OCI-LY7 (cell line): Measurements from ENCODE around the gene GSG1. TPM values are rescaled to one million over a fixed set of nuclear protein-coding genes. Genes with fewer than 3 reads are reported as not detected.

ENCODE experiments used
- BruUV-seq: library from RNA; stranded (reverse); fragments of 400-500 nt; replicated peaks from 2 replicates; lab custom pipeline; 2021; lab: Mats Ljungman, UMichigan
- CTCF ChIA-PET: fragments of 300-600 bp; sonication (Branson Sonifier 250); formaldehyde crosslinking; loops from one replicate; lab custom pipeline; 2022; ENCODE audit warnings: antibody characterized with exemption; ENCODE audit not compliant: unreplicated experiment; lab: Charles Lee
- POLR2A ChIA-PET: fragments of 300-600 bp; sonication (Branson Sonifier 250); formaldehyde crosslinking; loops from one replicate; lab custom pipeline; 2022; ENCODE audit warnings: antibody characterized with exemption; lab: Charles Lee
- DNase-seq: peaks from one replicate; pipeline ENCODE4 v3.0.0-alpha.2; 2015; ENCODE audit warnings: low spot score
- H2AFZ ChIP-seq: fragments of 200-600 bp; sonication (generic), shearing (Covaris generic); 2 replicates; pipeline ENCODE4 v1.6.1; 2014; ENCODE audit warnings: mild to moderate bottlenecking, antibody characterized with exemption, low read length, moderate library complexity
- H3K27ac ChIP-seq: fragments of 200-600 bp; sonication (generic); 2 replicates; pipeline ENCODE4 v1.5.1; 2014; ENCODE audit warnings: mixed run types, low read depth, mild to moderate bottlenecking, moderate library complexity, low read length, inconsistent platforms; ENCODE audit not compliant: poor library complexity, severe bottlenecking
- H3K36me3 ChIP-seq: fragments of 200-600 bp; sonication (generic); 2 replicates; pipeline ENCODE4 v1.6.1; 2014; ENCODE audit warnings: mild to moderate bottlenecking, antibody characterized with exemption, low read length, moderate library complexity, mixed read lengths; ENCODE audit not compliant: insufficient read depth
- H3K4me1 ChIP-seq: fragments of 200-600 bp; sonication (generic); 2 replicates; pipeline ENCODE4 v1.5.1; 2014; ENCODE audit warnings: mild to moderate bottlenecking, low read length; ENCODE audit not compliant: insufficient read depth, poor library complexity, severe bottlenecking
- H3K4me2 ChIP-seq: fragments of 200-600 bp; sonication (generic); 2 replicates; pipeline ENCODE4 v1.6.1; 2014; ENCODE audit warnings: mild to moderate bottlenecking, low read length
- H3K4me3 ChIP-seq: fragments of 200-600 bp; sonication (generic); 2 replicates; pipeline ENCODE4 v1.5.1; 2014; ENCODE audit warnings: mild to moderate bottlenecking, low read depth, low read length; ENCODE audit not compliant: poor library complexity, severe bottlenecking
- H3K79me2 ChIP-seq: fragments of 200-600 bp; sonication (generic); 2 replicates; pipeline ENCODE4 v1.6.1; 2016; ENCODE audit warnings: low read depth, mild to moderate bottlenecking, low read length, moderate library complexity, mixed read lengths; ENCODE audit not compliant: insufficient read depth
- H3K9me2 ChIP-seq: fragments of 200-600 bp; sonication (generic); 2 replicates; pipeline ENCODE4 v1.6.1; 2016; ENCODE audit warnings: mild to moderate bottlenecking, low read length, mixed read lengths; ENCODE audit not compliant: insufficient read depth
- H3K9me3 ChIP-seq: fragments of 200-600 bp; sonication (generic); 2 replicates; pipeline ENCODE4 v1.6.1; 2014; ENCODE audit warnings: mild to moderate bottlenecking, mixed run types, low read length, mixed read lengths
- H4K20me1 ChIP-seq: fragments of 200-600 bp; sonication (generic); 2 replicates; pipeline ENCODE4 v1.6.1; 2014; ENCODE audit warnings: mild to moderate bottlenecking, antibody characterized with exemption, low read length, moderate library complexity, mixed read lengths; ENCODE audit not compliant: insufficient read depth
- CTCF ChIP-seq: fragments of 200-600 bp; sonication (generic); conservative IDR thresholded peaks from 2 replicates; pipeline ENCODE4 v1.5.1; 2014; ENCODE audit warnings: mild to moderate bottlenecking, antibody characterized with exemption, low read length, moderate library complexity, mixed read lengths
- EZH2phosphoT487 ChIP-seq: fragments of 200-600 bp; sonication (generic); IDR thresholded peaks from 2 replicates; pipeline ENCODE4 v1.6.1; 2018; ENCODE audit warnings: low read depth, borderline replicate concordance, mild to moderate bottlenecking, mixed run types, antibody characterized with exemption, low read length, moderate library complexity, mixed read lengths
- intact Hi-C: fragments of 100-400 bp; cut with micrococcal nuclease; formaldehyde crosslinking; loops from one replicate; pipeline ENCODE4 v1.10.0; 2022; ENCODE audit not compliant: unreplicated experiment
- total RNA-seq, 2 experiments: library from RNA; depleted of rRNA in 1 of 2; stranded (reverse); fragments of >200 nt in 1 of 2; shearing (Covaris generic) in 1 of 2; gene quantifications; 2 replicates each; pipeline ENCODE4 v1.2.3, GENCODE V29; 2014 to 2022

The GSG1 gene
- total RNA-seq, 2 experiments from 2014 or later = not detected

DNA sequence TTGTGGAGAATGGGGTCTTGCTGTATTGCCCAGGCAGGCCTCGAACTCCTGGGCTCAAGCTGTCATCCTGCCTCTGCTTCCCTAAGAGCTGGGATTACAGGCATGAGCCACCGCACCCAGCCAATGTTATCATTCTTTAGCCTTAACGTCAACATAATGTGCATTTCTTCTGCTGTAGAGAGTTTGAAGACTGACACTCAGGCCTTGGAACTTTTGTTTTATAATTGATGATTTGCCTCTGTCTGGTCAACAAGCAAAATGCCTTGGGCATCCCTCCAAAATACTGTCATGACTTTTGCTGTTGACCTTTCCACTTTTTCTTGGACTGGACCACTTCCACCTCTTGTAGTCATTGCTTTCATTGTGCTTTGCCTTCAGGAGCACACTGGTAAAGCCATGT, 30.3 kb downstream of the GSG1 start:
- no peak overlapping the region for H3K4me2 ChIP-seq
- no peaks in the 10 kb centered on the region for H3K9me2 ChIP-seq
- H4K20me1 ChIP-seq = no peaks in the 10 kb centered on the region
- no peaks in the 10 kb centered on the region for H3K79me2 ChIP-seq
- H2AFZ ChIP-seq = no peak overlapping the region
- BruUV-seq = no TSS peak
- no peak for TF ChIP-seq EZH2phosphoT487
- no peak for TF ChIP-seq CTCF
- CTCF ChIA-PET = no interaction called here
- no peak overlapping the region for H3K27ac ChIP-seq
- POLR2A ChIA-PET = interaction anchor here (0.7 kb wide), 2 partner anchors 31 to 1087 kb away, joined by 3 to 6 read pairs; no protein-coding TSS in a partner anchor
- no peak for DNase-seq
- intact Hi-C loops = no loop called here
- no peaks in the 10 kb centered on the region for H3K9me3 ChIP-seq
- no peaks in the 10 kb centered on the region for H3K36me3 ChIP-seq
- H3K4me1 ChIP-seq = no peaks in the 10 kb centered on the region
- H3K4me3 ChIP-seq = no peak overlapping the region

DNA sequence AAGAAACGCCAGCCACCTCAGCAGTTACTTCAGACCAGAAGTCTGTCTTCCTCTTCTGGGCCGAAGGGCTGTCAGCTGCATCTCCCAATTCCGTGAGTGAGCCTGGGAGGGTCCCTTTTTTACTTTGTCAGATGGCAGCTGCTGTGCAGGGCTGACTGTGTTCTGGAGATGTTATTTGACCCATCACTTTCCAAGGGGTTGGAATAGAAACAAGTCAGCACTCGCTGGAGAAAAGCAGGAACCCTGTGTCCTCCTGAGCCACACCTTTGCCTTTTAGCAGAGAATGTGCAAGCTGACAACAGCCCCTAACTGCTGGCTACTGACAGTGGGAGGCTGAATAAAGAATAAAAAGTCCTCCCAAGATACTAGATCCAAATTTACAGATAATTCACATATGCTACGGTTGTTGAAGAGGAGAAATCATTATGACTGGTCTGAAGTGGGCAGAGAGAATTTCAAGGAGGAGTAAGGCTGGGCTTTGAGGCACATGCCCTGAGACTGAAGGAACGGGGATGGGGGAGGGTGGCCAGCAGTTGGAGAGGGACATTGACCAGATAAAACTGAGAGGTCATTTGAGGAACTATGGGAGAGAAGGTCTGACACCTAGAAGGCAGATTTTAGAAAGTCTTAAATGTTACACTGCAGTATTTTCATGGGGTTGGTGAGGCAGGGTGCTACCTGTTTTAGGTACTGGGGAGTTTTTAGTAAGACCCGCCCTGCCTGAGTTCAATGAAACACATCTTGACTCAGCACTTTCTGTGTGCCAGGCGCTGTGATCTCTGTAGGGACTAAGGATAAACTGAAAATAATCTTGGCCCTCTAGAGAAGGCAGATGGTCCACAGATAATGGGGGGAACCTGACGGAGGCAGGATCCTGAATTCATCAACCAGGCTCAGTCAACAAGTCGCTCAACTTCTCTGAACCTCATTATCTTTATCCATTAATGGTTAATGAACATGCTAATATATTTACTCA, 31.9 kb downstream of the GSG1 start:
- Histone ChIP-seq H3K9me3 (no peaks in the 10 kb centered on the region), H3K36me3 (no peaks in the 10 kb centered on the region), H3K4me1 (no peaks in the 10 kb centered on the region), H2AFZ (no peak overlapping the region), H3K79me2 (no peaks in the 10 kb centered on the region), H4K20me1 (no peaks in the 10 kb centered on the region), H3K9me2 (no peaks in the 10 kb centered on the region), H3K27ac (no peak overlapping the region), H3K4me2 (no peak overlapping the region), H3K4me3 (no peak overlapping the region)
- ChIA-PET POLR2A (no interaction called here), CTCF (no interaction called here)
- no peak for TF ChIP-seq EZH2phosphoT487
- TF ChIP-seq CTCF = no peak
- BruUV-seq = no TSS peak
- intact Hi-C loops = no loop called here
- DNase-seq = no peak

DNA sequence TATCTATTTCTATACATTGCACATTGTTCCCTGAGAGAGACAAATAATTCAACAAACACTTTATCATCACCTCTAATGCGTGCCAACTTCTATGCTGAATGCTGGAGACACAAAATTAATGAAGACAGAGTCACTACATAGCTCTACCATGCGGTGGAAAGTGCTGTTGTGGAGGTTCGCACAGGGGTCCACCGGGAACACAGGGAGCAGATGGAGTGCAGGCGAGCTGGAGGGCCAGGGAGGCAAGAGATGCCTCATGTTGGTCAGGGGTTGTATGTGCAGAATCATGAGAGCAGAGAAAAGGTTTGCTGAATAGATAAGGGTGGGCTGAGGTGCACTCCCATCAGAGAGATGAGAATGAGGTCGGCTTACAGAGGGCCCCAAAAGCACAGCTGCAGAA, 34.1 kb downstream of the GSG1 start:
- H3K4me3 ChIP-seq = no peak overlapping the region
- ChIA-PET CTCF (no interaction called here), POLR2A (no interaction called here)
- H3K9me3 ChIP-seq = no peaks in the 10 kb centered on the region
- no peaks in the 10 kb centered on the region for H3K79me2 ChIP-seq
- TF ChIP-seq CTCF (no peak), EZH2phosphoT487 (no peak)
- H3K4me2 ChIP-seq = no peak overlapping the region
- intact Hi-C loops = no loop called here
- H3K27ac ChIP-seq = no peak overlapping the region
- no peaks in the 10 kb centered on the region for H4K20me1 ChIP-seq
- H2AFZ ChIP-seq = no peak overlapping the region
- no TSS peak for BruUV-seq
- no peaks in the 10 kb centered on the region for H3K4me1 ChIP-seq
- H3K36me3 ChIP-seq = no peaks in the 10 kb centered on the region
- DNase-seq = no peak
- H3K9me2 ChIP-seq = no peaks in the 10 kb centered on the region
